ENCODE measurements around the gene KCNQ1. TPM values are rescaled to one million over a fixed set of nuclear protein-coding genes. Genes with fewer than 3 reads are reported as not detected.

Gene KCNQ1
- total RNA-seq, 1 experiment from 2014 or later = 1.0 TPM

DNA sequence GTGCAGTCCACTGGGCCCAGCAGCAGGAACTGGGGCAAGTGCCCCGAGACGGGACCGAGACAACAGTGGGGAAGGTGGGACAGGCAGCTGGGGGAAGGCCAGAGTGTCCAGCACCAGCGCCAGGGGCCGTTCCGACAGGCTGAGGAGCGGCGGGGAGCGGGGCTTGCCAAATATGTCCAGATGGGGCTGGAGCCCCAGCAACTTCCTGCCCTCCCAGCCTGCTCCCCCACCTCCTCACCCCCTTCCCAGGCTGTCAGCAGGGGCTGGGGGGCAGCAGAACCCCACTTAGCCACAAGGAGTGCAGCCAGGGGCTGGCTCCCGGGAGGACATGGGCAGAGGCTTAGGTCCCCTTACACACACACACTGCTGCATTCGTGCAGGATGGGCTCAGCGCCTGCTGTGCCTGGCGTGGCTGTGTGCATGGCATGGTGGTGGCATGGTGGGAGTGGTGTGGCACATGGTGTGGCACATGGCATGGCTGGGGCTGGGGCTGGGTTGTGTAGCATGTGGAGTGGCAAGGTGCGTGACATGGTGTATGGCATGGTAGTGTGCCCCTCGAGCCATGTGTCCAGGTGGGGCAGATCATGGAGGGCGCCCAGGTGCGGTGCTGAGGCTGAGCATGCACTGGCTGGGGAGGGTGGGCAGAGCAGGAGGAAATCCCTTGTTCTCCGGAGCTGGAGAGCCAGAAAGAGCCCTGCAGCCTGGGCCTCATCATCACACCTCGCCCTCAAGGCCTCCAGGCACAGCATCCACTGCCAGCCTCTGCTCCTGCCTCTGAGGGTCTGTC is 389.1 kb downstream of the KCNQ1 start:
- POLR2A ChIA-PET = no interaction called here
- DNase-seq = no peak
- Histone ChIP-seq H3K9me3 (peaks cover 6% of the 10 kb centered on the region; the same call in 1 of the 2 replicates), H3K4me1 (peaks cover 21% of the 10 kb centered on the region), H3K4me3 (ENCODE audit: low read depth, low read length) (no peak overlapping the region), H3K27me3 (replicated peaks; ENCODE audit: control insufficient read depth, insufficient read depth, low read length) (no peaks in the 10 kb centered on the region), H3K36me3 (ENCODE audit: control insufficient read depth, insufficient read depth, low read length) (no peaks in the 10 kb centered on the region)
- BruUV-seq (replicated peaks) = no TSS peak
- TF ChIP-seq, protein P1, sequence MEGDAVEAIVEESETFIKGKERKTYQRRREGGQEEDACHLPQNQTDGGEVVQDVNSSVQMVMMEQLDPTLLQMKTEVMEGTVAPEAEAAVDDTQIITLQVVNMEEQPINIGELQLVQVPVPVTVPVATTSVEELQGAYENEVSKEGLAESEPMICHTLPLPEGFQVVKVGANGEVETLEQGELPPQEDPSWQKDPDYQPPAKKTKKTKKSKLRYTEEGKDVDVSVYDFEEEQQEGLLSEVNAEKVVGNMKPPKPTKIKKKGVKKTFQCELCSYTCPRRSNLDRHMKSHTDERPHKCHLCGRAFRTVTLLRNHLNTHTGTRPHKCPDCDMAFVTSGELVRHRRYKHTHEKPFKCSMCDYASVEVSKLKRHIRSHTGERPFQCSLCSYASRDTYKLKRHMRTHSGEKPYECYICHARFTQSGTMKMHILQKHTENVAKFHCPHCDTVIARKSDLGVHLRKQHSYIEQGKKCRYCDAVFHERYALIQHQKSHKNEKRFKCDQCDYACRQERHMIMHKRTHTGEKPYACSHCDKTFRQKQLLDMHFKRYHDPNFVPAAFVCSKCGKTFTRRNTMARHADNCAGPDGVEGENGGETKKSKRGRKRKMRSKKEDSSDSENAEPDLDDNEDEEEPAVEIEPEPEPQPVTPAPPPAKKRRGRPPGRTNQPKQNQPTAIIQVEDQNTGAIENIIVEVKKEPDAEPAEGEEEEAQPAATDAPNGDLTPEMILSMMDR (IDR thresholded peaks at IDR 0.05; ENCODE audit: insufficient read depth in 1 of 2, low read depth in 1 of 2, low read length in 1 of 2, severe bottlenecking in 1 of 2, unreplicated experiment in 1 of 2) = no peak
- peaks cover 6% of the 10 kb centered on the region for H3K4me1 Mint-ChIP-seq (ENCODE audit: low read depth, unreplicated experiment)
- no peaks in the 10 kb centered on the region for H3K27me3 Mint-ChIP-seq (ENCODE audit: insufficient read depth, unreplicated experiment)
- H3K36me3 Mint-ChIP-seq (ENCODE audit: insufficient read depth, unreplicated experiment) = no peaks in the 10 kb centered on the region
- H3K9me3 Mint-ChIP-seq (ENCODE audit: unreplicated experiment) = peaks cover 11% of the 10 kb centered on the region
- intact Hi-C loops (cut with micrococcal nuclease; ENCODE audit: unreplicated experiment) = no loop called here
- no peak overlapping the region for H3K4me3 Mint-ChIP-seq (ENCODE audit: unreplicated experiment)
- CTCF ChIA-PET = no interaction called here
- no peak overlapping the region for H3K27ac Mint-ChIP-seq (ENCODE audit: unreplicated experiment)

DNA sequence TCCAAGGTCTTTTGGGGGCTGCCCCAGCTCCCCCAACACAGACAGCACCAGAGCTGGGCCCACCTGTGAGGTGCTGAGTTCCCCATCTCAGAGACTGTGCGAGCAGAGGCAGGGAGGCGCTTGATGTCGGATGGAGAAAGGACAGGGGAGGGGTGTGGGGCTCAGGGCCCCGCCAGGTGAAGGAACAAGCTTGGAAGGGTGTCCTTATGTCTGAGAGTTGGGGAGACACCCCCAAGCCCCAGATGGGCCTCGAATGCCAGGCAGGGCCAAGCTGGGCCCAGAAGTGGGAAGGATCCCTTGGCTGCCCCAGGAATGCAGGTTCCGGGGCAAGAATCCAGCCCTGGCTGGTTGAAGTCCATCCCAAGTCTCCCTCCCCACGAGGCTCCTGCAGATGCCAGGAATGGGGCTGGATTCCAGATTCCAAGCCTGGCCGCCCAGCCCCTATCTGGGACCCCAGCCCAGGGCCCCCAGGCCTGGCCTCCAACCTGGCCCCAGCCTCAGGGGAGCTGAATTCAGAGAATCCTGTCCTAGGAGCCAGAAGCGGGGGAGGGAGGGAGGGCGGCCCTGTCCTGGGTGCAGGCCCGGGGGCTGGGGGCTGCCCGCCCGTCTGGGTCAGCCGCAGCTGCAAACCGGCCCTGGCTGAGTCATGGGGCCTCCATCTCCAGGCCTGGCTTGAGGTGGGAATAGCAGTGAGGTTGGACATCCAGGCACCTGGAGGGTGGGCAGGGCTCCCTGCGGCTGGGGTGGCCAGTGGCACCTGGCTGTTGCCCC is 389.9 kb downstream of the KCNQ1 start:
- no peak overlapping the region for H3K4me3 ChIP-seq (ENCODE audit: low read depth, low read length)
- CTCF ChIA-PET = interaction anchor here (0.6 kb wide), 1 partner anchor 10 kb away, joined by 4 read pairs; no protein-coding TSS in a partner anchor
- Mint-ChIP-seq H3K27me3 (ENCODE audit: insufficient read depth, unreplicated experiment) (no peaks in the 10 kb centered on the region), H3K36me3 (ENCODE audit: insufficient read depth, unreplicated experiment) (no peaks in the 10 kb centered on the region), H3K4me3 (ENCODE audit: unreplicated experiment) (no peak overlapping the region), H3K4me1 (ENCODE audit: low read depth, unreplicated experiment) (peaks cover 13% of the 10 kb centered on the region), H3K27ac (ENCODE audit: unreplicated experiment) (no peak overlapping the region), H3K9me3 (ENCODE audit: unreplicated experiment) (peaks cover 3% of the 10 kb centered on the region)
- intact Hi-C loops (cut with micrococcal nuclease; ENCODE audit: unreplicated experiment) = no loop called here
- H3K4me1 ChIP-seq = peaks cover 28% of the 10 kb centered on the region
- POLR2A ChIA-PET = no interaction called here
- BruUV-seq (replicated peaks) = no TSS peak
- TF ChIP-seq, protein P1 (IDR thresholded peaks at IDR 0.05; ENCODE audit: insufficient read depth in 1 of 2, low read depth in 1 of 2, low read length in 1 of 2, severe bottlenecking in 1 of 2, unreplicated experiment in 1 of 2) = no peak
- H3K36me3 ChIP-seq (ENCODE audit: control insufficient read depth, insufficient read depth, low read length) = no peaks in the 10 kb centered on the region
- no peaks in the 10 kb centered on the region for H3K27me3 ChIP-seq (replicated peaks; ENCODE audit: control insufficient read depth, insufficient read depth, low read length)
- no peak for DNase-seq
- H3K9me3 ChIP-seq = no peaks in the 10 kb centered on the region

DNA sequence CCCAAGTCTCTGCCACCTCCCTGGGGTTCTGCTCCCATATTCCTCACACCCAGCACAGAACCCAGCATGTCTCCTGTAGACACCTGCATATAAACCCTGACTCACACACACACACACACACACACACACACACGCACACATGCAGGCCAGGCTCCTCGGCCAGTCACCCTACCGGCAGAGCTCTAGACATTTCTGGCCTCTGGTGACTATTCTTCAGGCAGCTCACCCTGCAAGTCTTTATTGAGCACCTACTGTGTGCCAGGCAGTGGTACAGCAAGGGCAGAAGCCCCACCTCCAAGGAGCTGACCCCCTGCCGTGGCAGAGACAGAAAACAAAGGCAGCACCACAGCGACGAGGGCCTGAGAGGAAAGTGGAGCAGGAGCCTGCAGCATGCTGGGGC is 390.5 kb downstream of the KCNQ1 start:
- H3K27me3 Mint-ChIP-seq (ENCODE audit: insufficient read depth, unreplicated experiment) = no peaks in the 10 kb centered on the region
- peaks cover 19% of the 10 kb centered on the region for H3K4me1 Mint-ChIP-seq (ENCODE audit: low read depth, unreplicated experiment)
- Histone ChIP-seq H3K9me3 (no peaks in the 10 kb centered on the region), H3K27me3 (replicated peaks; ENCODE audit: control insufficient read depth, insufficient read depth, low read length) (no peaks in the 10 kb centered on the region), H3K4me1 (peaks cover 34% of the 10 kb centered on the region), H3K36me3 (ENCODE audit: control insufficient read depth, insufficient read depth, low read length) (no peaks in the 10 kb centered on the region), H3K4me3 (ENCODE audit: low read depth, low read length) (no peak overlapping the region)
- BruUV-seq (replicated peaks) = no TSS peak
- peak overlapping the region; percentile 15 for H3K27ac Mint-ChIP-seq (ENCODE audit: unreplicated experiment)
- CTCF ChIA-PET = interaction anchor here (0.6 kb wide), 1 partner anchor 10 kb away, joined by 4 read pairs; no protein-coding TSS in a partner anchor
- H3K36me3 Mint-ChIP-seq (ENCODE audit: insufficient read depth, unreplicated experiment) = no peaks in the 10 kb centered on the region
- no peak overlapping the region for H3K4me3 Mint-ChIP-seq (ENCODE audit: unreplicated experiment)
- intact Hi-C loops (cut with micrococcal nuclease; ENCODE audit: unreplicated experiment) = no loop called here
- DNase-seq = no peak
- TF ChIP-seq, protein P1 (IDR thresholded peaks at IDR 0.05; ENCODE audit: insufficient read depth in 1 of 2, low read depth in 1 of 2, low read length in 1 of 2, severe bottlenecking in 1 of 2, unreplicated experiment in 1 of 2) = no peak
- no peaks in the 10 kb centered on the region for H3K9me3 Mint-ChIP-seq (ENCODE audit: unreplicated experiment)
- POLR2A ChIA-PET = no interaction called here

Measured in Caco-2 (cell line).